SHP77 (cell line): Measurements from ENCODE around the gene UBE2O.

Source experiments
- DNase-seq, 2 experiments: peaks; one replicate each; lab custom pipeline; 2025; lab: John Stamatoyannopoulos, UW

The UBE2O gene

DNA sequence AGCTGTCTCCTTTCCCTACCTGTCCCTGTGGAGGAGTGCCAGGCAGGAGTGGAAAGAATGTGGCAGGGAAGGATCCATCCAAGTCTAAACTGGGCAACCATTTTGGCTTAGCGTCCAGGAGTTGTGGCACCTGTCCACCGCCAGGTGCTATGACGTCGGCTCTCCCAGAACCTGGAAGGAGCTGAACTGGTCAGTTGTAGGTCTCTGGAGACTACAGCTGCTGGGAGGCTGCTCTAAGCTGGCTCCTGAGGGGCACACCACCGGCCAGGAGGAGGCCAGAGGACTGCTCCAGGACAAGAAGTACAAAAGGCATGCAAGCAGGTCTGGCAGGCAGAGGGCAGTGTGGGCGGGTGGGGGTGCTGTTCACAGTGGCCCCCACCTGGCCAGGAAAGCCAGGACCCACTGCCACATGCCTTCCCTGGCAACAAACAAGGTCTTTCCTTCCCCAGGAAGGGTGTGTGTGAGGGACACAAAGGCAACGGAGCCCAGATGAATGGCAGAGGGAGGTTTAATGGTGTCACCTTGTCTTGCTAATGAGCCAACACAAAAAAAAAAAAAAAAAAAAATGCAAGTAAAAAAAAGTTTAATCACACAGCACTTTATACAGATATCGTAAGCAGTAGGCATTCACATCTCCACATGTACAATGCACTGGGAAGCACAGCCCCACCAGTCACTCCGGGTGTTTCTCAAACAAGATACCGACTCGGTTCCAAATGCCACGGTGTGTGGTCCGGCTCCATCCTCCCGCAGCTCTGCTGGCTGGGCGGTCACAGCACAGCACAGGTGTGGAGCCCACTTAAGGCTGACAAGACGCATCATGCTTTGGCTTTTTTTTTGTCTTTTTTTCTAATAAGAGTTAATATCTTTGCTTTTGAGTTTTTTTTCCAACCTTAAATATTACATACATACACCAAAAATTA lies 63.7 kb downstream of the UBE2O start:
- DNase-seq: no peak

DNA sequence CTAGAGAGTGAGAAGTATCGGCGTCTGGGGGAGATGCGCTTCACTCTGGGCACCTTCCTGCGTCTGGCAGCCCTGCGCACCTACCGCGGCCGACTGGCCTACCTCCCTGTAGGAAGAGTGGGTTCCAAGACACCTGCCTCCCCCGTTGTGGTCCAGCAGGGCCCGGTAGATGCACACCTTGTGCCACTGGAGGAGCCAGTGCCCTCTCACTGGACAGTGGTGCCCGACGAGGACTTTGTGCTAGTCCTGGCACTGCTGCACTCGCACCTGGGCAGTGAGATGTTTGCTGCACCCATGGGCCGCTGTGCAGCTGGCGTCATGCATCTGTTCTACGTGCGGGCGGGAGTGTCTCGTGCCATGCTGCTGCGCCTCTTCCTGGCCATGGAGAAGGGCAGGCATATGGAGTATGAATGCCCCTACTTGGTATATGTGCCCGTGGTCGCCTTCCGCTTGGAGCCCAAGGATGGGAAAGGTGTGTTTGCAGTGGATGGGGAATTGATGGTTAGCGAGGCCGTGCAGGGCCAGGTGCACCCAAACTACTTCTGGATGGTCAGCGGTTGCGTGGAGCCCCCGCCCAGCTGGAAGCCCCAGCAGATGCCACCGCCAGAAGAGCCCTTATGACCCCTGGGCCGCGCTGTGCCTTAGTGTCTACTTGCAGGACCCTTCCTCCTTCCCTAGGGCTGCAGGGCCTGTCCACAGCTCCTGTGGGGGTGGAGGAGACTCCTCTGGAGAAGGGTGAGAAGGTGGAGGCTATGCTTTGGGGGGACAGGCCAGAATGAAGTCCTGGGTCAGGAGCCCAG lies 65.8 kb downstream of the UBE2O start:
- peak in 1 of 2 experiments; percentile 65 for DNase-seq

DNA sequence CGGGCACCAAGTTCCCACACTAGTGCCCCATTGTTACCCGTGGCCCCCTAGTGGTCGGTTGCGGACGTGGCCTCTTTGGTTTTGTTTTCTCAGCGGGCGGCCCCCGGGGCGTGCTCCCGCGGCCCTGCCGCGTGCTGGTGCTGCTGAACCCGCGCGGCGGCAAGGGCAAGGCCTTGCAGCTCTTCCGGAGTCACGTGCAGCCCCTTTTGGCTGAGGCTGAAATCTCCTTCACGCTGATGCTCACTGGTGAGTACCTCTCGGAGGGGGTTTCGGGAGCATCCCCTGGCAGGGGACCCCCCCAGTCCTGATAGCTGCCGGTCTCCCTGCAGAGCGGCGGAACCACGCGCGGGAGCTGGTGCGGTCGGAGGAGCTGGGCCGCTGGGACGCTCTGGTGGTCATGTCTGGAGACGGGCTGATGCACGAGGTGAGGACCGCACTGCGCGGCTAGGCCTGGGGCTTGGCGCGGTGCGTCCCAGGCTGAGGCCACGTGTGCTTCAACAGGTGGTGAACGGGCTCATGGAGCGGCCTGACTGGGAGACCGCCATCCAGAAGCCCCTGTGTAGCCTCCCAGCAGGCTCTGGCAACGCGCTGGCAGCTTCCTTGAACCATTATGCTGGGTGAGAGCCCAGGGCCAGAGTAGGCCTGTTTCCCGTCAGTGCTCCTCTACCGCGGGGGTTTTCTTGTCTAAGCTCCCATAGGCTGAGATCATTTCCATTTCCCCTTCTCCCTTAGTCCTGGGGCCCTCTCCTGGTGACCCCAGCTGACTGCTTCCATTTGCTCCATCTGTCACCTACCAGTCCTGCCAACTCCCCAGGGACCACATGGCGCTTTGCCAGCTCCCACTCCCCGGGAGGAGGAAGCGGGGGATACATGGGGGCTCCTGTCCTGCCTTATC lies 66.8 kb downstream of the UBE2O start:
- peak; percentile 56 to 65 for DNase-seq

DNA sequence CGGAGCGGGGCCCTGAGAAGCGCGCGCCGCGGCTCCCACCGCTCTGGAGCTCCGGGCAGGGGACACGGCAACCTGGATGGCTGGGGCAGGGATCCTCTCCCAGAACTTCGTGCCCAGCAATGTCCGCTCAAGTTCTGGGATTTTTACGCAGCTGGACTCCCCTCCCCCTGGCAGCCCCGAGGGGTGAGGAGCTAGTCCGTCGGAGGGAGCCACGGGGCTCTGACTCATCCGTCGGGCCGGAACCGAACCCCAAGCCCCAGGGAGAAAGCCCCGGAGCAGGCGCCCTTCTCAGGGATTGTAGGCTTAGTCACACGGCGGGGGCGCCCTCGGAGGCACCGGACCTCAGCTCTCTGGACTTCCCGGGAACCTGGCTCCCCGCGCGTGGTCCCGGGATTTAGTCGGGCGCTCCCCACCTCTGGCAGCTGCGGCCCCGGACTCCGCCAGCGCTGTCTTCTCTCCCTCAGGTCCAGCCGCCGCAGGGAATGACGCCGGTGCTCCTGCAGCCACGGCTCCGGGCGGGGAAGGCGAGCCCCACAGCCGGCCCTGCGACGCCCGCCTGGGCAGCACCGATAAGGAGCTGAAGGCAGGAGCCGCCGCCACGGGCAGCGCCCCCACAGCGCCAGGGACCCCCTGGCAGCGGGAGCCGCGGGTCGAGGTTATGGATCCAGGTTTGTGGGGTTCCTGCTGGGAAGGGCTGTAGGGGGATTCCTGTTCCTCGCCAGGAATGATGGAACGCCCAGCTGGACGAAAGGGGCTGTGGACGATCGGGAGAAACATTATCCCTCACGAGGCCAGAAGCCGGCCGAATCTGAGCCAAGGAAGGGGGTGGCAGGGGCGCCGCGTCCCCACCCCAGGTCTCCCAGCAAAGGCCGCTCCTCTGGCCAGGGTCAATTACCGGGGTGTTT lies 67.7 kb downstream of the UBE2O start:
- no peak for DNase-seq

DNA sequence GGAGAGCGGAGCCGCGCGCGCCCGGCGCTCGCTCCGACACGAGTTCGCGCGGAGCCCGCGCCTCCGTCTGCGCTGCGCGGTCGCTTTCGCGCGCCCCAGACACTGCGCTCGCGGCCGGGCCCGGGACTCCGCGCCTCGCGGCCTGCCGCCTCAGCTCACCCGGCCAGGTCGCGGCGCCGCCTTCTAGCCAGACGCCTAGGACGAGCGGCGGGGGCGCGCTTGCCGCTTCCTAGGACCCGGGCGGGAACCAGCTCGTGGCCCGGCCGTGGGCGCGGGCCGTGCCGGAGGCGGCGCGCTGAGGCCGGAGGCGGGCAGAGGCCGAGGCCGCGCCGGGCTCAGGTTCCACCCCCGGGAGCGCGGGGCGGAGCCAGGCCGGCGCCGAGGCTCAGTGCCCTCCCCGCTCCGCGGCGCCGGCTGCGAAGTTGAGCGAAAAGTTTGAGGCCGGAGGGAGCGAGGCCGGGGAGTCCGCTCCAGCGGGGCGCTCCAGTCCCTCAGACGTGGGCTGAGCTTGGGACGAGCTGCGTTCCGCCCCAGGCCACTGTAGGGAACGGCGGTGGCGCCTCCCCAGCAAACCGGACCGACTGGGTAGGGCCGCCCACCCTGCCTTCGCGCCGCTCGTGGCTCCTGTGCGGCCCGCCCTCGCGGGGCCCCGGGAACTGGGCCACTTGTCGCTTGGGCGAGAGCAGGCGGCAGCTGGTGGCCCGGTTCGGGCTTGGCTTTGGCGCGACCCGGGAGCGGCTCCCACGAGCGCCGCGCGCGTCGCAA lies 68.5 kb downstream of the UBE2O start, which contains the start of gene SPHK1:
TSS of gene SPHK1 (plus strand) at position 388 of the 765 bp plus-strand sequence. CDS start 1,036 bp downstream, outside the sequence.
- DNase-seq: peak; percentile 31 to 72

DNA sequence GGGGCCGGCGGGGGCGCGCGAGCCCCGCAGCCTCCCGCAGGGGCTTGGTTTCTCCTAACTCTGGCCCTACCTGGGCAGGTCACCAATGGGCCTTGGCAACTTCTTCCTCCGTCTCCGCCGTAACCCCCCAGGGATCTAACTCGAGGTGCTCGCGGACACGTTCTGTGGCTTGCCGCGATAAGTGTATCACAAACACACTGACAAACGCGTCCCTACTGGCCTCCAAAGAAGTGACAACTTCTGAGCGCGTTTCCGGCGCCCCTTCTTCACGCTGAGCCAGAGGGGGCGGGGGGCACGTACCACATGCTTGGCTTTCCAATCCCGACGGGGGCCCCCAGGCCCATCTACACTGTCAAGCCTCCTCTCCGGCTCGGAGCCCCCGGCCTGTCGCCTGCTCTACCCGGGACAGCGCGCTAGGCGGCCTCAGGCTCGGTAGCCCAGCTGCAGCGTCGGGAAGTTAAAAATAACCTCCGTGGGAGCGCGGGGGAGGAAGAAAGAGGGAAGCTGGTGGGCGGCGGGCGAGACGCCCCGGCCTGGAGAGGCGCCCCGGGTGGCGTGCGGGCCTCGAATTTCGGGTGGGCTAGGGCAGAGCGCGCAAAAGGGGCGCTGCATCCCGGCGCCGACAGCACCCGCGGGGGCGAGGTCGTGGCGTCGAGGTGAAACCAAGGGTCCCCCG lies 69.3 kb downstream of the UBE2O start:
- peak in 1 of 2 experiments; percentile 38 for DNase-seq

DNA sequence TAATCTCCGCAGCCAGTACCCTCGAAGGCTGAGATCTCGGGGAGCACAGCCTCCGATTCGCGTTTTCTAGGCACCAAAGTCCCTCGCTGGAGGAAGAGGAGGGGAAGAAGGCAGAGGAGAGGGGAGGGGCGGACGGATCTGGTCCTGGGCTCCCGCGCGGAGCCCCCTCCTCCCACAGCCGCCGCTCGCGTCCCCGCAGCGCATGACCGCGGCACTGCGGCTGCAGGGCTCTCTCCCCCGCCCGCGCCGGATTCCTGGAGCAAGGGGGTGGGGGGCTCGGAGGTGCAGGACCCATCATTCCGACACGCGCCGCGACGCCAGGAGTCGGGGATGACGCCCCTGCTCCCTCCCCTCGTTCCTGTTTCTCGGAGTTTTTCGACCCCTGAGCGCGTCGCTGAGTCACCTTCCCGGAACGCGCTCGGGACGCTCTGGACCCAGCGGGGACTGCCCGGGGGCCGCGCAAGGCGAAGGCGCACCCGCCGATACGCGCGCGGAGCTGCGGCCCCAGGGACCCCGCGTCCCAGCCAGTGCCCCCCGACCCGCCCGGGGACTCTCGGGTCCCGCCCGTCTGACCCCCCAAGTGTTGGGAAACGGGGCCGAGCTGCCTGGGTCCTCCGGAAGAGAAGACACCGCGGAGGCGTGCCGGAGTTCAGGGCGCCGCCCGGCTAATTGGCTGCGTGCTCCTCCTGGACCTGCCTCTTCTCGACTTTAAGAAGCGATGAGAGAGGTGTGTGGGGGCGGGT lies 70.0 kb downstream of the UBE2O start:
- DNase-seq: no peak

DNA sequence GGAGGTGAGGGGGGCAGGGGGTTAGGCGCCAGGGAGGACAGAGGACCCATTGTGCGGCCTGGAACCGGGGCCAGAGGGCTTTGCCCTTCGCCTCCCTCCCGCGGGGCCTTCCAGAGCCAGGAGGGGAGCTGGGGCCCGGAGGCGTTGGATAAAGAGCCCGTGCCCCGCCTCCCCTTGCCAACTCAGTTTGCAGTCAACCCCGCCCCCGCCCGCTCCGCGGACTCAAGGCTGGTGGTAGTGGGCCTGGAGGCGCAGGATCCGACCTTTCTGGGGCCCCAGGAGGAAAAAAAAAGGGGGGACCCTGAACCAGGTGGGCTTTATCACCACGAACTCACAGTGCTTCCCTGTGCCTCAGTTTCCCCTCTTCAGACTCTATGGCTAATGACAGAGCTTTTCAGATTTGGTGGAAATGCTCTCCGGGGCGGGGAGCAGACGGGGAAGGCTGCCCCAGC lies 70.6 kb downstream of the UBE2O start:
- DNase-seq: no peak

DNA sequence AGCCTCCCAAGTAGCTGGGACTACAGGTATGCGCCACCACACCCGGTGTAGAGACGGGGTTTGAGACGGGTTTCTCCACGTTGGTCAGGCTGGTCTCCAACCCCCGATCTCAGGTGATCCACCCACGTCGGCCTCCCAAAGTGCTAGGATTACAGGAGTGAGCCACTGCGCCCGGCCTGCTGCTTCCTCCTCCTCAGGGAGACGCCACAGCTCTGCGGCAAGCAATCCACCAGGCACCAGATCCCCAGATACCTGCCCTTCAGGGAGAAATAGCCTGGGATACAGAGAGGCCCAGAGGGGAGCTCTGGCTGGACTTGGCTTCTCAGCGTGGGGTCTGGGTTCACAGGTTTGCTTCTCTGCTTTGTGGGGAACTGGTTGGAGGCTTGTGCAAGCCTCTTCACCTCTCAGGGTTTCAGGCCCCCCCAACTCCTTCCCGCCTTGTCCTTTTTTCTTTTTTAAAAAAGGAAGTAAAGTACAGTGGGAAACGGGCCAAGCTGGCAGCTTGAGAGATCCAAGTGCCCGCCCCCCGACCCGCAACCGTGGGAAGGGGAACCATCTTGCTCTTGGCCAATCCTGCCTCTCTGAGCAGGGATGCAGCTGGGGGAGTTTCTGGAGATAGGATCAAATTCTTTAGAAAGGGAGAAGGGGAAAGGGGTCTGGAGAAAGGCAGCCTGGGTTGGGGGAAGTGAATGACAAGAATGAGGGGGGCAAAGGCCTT lies 71.2 kb downstream of the UBE2O start:
- DNase-seq: no peak

DNA sequence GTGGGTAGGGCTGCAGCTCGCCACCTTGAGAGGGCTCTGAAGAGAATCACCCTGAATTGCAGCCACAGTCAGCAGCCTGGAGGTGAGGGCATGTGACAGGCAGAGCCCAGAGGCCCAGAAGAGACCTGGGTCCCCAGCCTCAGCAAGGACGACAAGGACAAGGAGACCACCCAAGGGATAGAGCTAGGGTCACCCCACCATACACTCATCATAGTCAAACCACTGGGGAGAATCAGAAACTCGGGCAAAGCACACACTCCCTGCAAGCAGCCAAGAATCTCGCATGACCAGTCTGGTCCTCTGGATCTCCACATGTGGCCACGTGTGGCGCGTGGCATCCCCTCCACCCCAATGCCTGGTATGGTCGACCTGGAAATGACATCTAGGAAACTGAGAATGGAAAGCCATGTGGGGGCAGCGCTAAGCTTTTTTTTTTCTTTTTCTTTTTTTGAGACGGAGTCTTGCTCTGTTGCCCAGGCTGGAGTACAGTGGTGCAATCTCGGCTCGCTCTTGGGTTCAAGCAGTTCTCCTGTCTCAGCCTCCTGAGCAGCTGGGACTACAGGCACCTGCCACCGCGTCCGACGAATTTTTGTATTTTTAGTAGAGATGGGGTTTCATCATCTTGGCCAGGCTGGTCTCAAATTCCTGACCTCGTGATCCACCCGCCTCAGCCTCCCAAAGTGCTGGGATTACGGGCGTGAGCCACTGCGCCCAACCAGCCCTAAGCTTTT lies 73.1 kb downstream of the UBE2O start:
- DNase-seq: no peak

DNA sequence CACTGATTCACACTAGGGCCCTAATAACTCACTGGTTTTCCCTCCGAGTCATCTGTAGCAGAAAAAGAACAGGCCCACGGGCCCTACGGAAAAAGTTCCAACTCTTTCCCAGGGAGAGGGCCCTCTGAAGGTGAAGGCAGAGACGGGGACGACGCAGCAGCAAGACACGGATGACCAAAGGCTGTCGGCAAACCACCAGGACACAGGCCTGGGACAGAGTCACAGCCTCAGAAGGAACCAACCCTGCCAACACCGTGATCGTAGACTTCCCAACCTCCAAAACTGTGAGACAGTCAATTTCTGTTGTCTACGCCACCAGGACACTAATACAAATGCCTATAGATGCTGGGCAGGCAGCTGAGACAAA lies 73.7 kb downstream of the UBE2O start:
- DNase-seq: no peak

DNA sequence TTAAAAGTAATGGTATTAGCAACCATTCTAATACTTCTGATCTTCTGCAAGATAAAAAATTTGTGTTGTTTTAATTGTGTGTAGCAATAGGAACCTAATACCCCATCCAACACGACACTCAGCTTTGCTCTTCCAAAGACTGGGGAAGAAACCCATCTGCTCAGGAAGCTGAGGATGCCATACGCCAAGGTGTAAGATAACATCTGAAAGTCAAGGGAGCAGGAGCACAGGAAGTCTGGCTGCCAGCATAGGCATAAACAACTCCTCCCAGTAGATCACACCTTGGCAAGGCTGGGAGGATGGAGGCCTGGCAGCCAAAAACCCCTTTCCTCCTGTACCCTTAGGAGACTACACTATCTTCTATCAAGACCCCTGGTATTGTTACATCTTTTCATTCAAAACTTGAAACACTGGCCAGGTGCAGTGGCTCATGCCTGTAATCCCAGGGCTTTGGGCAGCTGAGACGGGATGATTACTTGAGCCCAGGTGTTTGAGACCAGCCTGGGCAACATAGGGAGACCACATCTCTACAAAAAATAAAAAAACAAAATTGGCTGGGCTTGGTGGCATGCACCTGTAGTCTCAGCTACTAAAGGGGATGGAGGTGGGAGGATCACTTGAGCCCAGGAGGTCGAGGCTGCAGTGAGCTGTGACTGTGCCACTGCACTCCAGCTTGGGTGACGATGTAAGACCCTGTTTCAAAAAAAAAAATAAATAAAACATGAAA lies 74.2 kb downstream of the UBE2O start:
- DNase-seq: no peak

DNA sequence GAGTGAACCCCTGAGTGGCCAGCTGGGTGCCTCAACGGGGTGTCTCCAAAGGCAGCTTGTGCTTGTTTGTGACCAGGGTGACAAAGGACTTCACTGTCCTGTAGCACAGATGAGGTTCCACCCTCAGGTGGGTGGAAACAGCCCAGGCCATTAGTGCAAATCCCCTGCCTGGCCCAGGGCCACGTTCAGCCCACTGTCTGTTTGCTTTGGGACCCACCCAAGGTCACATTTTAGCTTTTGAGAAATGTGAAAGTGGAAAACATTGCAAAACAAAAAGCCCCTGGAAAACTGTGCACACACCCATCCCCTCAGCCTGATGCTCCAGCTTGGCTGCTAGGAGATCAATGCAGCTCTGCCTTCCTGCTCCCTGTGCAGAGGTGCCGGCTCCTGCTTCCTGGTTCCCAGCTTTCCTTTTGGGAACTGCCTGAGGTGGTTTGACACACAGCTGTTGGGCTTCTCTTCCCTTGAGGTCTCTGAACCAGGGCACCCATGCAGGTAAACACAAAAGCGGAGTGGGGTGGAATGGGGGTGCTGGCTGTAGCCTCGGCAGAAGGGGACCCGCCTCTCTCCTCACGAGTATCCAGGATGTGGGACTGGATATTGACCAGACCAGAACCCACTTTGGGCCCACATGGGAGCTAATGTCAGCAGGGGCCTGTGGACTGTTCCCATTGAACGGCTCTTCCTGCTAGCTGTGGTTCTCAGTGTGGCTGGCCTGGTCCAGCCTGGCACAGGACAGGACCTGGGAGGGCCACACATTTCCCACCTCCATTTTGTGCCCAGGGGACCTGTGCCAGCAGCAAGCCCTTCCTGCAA lies 76.4 kb downstream of the UBE2O start:
- no peak for DNase-seq

DNA sequence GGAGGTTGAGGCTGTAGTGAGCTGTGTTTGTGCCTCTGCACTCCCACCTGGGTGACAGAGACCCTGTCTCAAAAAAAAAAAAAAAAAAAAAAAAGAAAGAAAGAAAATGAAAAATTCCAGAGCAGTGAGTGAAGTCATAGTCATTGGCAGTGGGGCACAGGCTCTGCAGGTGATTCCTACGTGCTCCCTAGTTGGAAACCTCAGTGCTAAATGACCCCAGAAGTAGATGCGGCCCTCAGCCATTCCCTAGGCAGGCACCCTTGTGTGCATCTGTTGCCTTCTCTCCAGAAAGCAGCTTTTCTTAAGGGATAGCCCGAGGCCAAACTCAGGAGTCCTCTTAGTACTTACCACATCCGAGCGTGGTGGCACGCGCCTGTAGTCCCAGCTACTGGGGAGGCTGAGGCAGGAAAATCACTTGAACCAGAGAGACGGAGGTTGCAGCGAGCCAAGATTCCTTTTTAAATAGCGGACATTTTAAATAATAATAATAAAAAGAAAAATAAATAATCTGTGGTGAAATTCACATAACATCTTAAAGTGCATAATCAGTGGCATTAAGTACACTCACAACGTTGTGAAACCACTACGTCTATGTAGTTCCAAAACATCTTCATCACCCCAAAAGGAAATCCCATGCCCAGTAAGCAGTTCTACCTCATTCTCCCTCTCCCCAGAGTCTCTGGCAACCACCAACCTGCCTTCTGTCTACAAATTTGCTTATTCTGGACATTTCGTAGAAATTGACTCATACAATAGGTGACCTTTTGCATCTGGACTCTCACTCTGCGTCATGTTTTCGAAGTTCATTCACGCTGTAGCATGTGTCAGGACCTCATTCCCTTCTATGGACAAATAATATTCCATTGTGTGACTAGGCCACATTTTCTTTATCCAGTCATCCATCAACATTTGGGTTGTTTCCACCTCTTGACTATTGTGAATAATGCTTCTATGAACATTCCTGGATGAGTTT lies 81.0 kb downstream of the UBE2O start:
- no peak for DNase-seq
